GM21515 (cell line): ENCODE data around the gene FAXDC2.
"Not testable (repeated sequence)": the region's sequence is repeated elsewhere in the genome, so short reads cannot be mapped to it uniquely, and the experiment has no call there.

ENCODE experiments used
- ATAC-seq: cut with Tn5 transposase; IDR thresholded peaks from one replicate; pipeline ENCODE4 v1.9.1; 2021; ENCODE audit not compliant: unreplicated experiment

The FAXDC2 gene

DNA sequence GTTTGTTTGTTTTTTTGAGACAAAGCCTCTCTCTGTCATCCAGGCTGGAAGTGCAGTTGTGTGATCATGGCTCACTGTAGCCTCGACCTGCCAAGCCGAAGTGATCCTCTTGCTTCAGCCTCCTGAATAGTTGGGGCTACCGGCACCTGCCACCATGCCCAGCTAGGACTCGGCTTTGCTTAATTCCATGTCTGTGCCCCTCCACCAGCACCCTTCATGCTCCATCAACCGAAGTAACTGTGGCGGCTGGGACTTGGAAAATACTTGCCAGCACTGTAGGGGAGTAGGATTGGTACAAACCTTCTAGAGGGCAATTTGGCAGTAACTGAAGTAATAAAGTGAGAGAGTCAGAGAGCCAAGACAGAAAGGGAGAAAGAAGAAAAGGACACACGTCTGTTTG lies 19.0 kb downstream of the FAXDC2 start:
- ATAC-seq = no peak

DNA sequence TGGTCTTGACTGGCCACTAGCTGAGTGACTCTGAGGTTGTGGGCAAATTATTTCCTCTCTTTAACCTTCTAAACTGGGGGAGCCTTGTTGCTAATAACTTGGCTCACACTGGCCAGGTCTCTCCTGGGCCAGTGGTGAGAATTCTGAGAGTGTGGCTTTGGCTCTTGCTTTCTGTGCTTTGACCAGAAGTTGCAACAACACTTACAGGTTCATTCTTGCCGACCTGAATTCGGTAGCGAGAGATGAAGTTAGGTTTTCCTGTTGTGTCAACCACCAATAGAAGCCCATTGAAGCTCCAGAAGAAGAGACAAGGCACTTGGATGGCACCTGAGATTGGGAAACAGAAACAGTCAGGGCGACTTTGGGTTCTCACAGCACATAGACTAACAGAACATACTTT lies 19.8 kb downstream of the FAXDC2 start:
- no peak for ATAC-seq

DNA sequence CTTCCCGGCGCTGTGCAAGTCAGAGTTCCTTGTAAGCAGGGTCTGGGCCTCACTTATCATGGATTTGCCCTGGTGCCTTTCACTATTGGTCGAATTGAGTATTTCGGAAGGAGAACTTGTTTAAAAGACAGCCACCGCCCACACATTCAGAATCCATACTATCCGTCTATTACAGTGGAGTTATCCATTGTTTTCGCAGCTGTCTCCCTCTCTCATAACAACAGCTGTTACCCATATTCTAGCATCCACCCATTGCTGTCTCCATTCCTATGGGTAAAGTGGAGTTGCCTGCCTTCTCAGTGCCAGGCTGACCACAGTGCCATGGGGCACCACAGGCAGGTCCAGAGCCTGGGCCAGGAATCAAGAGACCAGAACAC lies 20.2 kb downstream of the FAXDC2 start:
- ATAC-seq = no peak

DNA sequence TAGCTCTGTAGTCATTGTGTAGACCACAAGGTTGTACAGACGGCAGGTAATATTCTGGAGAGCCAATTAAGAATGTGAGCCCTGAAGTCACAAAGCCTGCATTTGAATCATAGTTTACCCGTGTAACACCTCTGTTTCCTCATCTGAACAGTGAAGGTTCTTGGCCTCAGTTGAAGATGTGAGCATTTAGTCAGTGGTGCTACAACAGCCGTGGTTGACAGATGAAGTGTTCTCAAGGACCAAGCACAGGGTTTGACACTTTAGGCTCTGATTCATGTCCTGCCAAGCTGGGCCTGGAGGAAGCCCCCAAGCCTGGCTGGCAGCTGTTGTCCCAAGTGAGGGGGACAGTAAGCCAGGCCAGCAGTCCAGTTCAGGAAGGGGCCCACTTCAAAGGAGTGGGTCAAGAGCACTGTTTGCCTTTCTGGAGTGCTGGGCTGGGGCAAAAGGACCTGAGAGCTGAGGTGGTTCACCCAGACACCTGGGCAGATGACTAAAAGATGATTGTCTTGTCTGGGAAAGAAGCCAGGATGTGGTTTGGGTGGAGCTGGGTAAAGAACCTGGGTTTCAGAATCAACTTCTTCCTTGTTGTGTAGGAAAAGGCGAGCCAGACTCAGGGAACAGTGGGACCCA lies 20.7 kb downstream of the FAXDC2 start:
- ATAC-seq = no peak

DNA sequence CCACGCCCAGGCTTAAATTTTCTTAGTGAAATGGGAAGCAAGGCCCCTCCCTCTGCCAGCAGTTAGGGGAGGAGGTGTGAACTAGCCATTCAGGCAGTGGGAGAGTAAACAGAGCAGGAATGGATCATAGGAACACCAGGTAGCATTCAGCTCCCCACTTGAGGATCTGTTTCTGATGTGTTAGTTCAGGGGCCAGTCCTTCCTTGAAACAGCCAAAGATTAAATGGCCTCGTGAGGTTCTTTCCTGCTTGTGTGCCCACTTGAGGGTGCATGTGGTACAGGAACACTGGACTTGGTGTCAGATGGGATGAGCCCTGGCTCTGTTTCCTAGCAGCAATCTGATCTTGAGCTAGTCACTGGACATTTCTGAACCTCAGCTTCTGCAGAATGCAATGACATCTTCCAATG lies 21.2 kb downstream of the FAXDC2 start:
- ATAC-seq = no peak

DNA sequence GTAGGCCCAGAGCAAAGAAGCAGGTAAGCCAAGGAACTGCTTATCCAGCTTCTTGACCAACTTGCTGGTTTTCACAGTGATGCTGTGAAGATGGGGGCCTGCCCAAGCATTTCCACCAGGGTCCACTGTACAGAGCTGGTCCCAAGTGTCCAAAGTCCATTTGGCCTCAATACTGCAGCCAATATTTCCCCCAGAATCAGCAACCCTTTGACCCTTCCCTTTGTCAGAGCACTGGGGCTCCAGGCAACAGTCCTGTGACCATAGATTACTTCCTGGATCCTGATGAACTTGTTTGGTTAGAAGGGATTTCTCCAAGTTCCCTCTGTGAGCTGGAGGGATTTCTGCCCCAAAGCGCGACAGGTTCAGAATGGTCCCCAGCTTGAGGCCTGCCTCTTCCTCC lies 26.3 kb downstream of the FAXDC2 start:
- ATAC-seq = no peak

DNA sequence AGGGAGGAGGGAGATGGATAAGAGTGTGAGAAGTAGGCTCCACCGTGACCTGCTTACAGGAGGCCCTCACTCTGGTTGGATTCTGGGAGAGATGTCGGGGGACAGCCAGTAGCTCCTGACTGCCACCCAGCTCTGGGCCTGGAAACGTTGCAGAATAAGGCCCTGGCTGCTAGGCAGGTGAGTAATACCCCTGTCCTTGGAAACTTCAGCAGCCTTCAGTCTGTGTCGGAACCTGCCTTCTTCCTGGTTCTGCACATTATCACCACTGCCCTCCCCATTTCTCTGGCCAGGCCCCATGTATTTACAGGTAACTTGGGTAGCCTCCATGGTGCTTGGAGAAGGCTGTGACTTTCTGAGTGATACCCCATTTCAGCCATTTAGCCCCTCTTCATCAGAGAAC lies 26.8 kb downstream of the FAXDC2 start:
- no peak for ATAC-seq

DNA sequence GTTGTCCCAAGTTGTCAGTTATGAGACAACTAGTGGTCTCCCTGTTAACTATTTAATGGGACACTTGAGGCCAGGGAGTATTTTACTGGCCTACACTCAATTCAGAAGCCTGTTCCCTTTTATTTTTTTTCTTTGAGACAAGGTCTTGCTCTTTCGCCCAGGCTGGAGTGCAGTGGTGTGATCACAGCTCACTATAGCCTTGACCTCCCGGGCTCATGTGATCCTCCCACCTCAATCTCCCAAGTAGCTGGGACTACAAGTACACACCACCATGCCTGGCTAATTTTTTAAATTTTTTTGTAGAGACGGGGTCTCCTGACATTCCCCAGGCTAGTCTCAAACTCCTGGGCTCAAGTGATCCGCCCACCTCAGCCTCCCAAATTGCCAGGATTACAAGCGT lies 27.5 kb downstream of the FAXDC2 start:
- not testable (repeated sequence) for ATAC-seq

DNA sequence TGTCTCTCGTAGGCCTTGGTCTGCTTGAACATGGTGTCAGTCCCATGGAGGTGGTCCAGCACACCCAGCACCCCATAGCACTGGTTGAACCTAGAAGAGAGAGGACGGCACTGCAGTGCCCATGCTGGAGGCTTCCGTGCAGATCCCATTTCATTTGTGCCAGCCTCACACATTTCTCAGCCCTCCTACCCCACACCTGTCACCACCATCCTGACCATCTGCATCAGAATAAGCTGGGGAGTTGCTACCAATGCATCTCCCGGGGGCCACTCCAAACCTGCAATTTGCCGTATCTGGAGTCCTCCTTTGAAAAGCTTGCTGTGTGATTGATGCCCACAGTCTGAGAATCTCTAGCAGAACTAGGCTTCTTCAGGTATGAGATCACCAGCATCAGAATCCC lies 30.0 kb downstream of the FAXDC2 start:
- no peak for ATAC-seq

DNA sequence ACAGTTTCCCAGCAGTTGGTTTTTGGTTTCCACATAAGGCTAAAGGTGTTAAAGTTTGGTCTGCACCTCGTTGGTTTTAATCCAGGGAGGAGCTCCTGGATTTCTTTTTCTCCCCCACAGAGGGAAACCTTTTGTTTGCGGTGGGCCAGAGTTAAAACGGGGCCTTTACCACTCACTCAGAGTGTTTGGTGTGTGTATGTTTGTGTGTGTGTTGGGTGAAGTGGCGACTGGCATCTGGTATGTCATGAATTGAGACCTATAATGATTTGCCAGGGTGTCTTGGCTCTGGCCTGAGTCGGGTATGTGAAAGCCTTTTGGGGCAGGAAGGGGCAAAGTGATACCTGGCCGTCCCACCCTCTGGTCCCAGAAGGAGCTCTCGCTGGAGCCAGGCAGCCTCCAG lies 30.9 kb downstream of the FAXDC2 start:
- no peak for ATAC-seq

DNA sequence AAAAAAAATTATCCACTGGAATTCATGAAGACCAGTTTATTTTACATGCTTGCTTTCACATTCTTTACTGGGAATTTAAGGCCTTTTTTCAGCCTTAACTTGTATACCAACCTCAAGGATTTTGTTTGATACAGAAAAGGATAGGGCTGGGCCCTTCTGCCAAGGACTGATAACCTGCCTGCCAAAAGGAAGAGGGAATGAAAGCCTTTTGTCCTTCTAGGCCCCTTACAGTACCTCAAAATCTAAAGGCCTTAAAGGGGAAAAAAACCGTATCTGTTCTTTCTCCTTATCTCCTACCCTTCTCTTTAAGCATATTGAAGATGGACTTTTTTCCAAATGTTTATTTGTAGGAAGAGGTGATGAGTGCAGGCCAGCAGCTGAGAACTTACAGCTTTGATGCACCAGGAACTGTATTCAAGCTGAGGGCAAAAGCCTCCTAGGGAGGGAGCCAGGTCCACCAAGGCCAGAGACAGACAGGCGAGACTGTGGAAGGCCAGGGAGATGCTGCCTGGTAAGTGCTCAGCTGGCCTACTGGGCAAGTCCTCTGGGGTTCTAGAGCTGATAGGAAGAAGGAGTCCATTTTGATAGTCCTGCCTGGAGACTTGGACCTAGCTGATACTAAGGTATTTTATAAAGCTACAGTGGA lies 31.8 kb downstream of the FAXDC2 start:
- ATAC-seq = no peak

DNA sequence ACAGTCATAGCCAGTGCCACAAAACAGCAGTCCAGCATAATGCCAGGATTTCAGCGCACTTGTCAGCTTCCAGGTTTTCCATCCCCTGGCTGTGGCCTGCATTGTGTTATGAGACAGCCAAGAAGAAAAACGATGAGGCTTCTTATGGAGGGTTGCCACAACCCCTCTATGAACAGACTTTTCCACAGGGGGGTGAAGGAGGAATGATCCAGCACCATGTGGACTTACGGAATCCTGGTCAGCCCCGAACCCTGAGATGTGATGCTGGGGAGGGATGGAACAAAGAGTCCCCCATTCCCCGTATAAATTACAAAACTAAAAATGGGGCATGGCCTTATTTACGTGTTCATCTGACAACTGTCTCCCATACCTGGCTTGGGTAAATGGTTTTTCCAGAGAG lies 32.6 kb downstream of the FAXDC2 start:
- no peak for ATAC-seq

DNA sequence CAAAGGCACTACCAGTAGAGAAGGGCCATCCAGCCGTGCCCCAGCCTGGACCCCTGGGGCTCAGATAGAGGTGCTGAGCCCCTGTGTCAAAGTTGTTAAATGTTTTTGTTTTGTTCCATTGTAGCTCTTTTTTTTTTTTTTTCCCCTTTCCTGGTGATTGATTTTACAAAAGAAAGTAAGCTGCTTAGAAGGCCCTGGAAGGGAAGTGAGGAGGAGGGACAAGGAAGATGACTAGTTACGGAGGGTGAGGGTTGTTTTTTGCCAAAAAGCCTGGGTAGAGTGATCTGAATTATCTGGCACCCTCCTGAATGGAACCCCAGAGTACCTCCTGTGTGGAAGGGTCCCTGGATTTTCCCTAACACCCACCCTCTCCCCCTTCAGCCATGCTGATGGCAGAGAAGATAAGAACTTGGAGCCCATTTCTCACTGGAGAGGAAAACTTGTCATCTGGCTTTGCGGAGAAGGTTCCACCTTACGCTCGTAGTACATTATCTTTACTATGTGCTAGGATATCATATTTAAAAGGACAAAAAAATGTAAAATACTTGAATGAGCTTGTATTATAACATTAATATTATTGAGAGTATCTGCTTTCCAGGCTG lies 33.4 kb downstream of the FAXDC2 start:
- no peak for ATAC-seq

DNA sequence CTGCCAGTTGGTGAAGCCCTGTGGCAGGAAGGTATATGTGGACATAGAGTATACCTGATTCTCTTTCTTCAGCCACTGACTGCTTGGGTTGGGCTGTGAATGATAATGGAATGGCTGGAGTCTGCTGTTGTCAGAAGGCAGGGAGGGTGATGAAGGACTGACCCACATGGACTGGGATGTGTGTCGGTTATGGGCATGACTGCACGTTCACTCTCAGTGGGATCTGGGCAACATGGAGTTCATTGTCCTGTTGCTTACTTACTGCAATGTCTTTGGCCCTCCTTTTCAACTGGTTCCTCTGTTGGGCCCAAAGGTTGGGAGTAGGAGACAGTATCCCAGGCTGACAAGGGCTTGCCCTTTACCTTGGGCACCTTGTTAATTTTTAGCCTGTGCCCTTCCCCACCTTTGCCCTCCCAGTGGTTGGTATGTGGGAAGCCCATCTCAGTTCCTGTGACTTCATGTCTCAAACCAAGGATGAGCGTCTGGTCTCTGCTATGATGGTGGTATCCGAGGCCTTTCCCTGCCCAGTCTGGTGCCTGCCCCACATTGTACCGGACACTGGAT lies 34.6 kb downstream of the FAXDC2 start:
- ATAC-seq = no peak

DNA sequence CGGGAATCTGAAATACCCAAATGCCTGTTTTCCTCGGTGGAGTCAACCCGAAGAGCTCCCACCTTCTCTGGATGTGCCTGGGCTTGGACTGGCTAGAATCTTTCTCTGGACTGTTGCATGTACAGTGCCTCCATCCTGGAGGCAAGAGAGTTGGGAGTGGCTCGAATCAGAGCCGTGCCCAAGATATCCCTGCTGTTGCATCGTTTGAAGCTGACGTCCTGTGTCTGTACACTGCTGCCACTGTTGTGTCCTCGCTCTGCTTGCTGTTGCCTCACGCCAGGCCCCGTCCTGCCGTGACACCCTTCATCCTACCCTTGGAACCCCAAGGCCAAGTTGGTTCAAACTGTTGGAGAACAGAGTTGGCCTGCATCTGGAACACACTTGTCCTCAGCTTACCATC lies 35.4 kb downstream of the FAXDC2 start:
- no peak for ATAC-seq

DNA sequence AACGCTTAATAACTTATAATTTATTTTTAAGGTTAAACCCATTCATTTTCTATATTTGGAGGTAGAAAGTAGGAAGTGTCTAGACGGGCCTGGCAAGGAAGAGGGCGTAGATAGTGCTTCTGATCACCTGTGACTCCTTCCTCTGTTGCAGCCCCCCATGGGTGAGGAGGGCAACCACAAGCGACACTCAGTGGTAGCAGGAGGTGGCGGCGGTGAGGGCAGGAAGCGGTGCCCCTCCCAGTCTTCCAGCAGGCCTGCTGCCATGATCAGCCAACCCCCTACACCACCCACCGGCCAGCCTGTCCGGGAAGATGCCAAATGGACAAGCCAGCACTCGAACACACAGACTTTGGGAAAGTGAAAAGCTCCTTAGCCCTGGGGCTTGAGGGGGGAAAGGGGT lies 36.7 kb downstream of the FAXDC2 start:
- no peak for ATAC-seq

DNA sequence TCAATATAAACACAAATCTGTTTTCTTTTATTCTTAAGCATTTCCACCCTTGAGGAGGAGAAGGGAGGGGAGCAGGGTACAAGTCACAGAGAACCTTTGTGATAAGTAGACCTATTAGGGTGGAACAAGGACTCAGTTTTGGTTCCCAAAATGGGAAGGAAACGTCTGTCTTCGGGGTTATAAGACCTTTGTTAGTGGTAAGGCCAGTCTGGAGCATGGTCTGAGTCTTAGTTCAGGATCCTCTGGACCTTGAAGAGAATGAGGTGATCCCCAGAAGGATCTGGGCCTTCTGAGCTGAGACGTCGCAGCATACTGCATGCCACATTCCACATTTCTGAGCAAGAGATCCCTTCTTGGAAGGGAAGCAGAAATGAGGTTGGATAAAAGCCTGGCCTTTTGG lies 37.2 kb downstream of the FAXDC2 start:
- ATAC-seq = no peak

DNA sequence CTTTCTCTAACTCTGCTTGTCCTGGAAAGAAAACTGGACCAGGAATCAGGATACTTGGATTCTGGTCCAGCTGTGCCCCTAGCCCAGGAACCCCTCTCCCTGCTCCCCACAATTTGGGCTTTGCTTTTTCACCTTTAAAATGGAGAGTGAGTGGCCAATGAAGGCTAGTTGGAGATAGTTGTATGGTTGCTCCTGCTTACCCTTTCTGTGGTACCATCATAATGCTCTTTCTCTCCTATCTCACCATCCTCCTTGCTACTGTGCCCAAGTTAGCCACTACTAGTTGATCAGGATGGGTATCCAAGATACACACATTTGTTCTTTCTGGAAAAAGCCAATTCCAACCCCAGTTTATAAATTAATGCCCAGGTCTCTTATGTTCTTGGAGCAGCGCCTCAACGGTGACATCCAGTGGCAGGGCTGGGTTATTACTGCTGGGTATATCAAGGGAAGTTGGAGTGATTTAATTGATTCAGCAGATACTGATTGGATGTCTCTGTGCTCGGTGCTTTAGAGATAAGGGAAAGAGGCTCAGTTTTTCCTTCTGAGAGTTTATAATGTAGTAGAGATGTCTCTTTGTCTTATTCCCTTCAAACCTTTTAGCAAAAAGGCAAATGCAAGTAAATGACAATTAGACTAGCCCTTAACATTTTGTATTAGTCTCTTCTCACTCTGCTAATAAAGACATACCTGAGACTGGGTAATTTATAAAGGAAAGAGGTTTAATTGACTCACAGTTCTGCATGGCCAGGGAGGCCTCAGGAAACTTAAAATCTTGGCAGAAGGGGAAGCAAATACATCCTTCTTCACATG lies 38.5 kb downstream of the FAXDC2 start:
- no peak for ATAC-seq

DNA sequence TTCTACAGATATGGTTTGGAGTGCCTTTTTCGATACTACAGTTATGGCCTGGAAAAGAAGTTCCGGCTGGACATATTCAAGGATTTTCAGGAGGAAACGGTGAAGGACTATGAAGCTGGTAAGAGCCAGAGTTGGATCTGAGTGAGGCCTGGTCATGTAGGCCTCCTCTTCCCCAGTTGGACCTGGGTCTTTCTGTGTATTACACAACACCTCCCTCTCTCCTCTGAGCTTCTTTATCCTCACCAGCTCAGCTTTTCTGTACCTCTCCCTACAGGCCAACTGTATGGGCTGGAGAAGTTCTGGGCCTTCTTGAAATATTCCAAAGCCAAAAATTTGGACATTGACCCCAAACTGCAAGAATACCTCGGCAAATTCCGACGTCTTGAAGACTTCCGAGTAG lies 39.2 kb downstream of the FAXDC2 start:
- ATAC-seq = no peak

DNA sequence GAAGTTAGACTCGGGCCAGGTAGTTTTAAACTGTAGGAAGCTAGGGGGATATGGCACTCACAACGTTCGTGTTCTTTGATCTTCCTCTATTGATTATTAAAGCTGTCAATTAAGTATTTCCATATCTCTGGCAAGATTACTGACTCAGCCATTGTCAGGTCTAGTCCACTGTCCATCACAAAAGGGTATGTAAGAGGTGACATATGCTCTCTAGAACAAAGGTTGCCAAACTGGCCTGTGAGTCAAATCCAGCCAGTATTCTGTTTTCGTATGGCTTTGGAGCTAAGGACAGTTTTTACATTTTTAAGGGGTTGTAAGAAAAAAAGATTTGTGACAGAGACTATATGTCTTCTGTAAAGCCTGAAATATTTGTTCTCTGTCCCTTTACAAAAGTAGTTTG lies 44.2 kb downstream of the FAXDC2 start:
- ATAC-seq = no peak

DNA sequence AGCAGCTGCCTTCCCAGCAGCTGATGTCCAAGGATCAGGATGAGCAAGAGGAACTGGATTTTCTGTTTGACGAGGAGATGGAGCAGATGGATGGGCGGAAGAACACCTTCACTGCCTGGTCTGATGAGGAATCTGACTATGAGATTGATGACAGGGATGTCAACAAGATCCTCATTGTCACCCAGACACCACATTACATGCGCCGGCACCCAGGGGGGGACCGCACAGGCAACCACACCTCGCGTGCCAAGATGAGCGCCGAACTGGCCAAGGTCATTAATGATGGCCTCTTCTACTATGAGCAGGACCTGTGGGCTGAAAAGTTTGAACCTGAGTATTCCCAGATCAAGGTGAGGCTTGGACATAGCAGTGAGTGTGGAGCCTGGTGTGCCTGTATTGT lies 48.4 kb downstream of the FAXDC2 start:
- ATAC-seq = no peak

DNA sequence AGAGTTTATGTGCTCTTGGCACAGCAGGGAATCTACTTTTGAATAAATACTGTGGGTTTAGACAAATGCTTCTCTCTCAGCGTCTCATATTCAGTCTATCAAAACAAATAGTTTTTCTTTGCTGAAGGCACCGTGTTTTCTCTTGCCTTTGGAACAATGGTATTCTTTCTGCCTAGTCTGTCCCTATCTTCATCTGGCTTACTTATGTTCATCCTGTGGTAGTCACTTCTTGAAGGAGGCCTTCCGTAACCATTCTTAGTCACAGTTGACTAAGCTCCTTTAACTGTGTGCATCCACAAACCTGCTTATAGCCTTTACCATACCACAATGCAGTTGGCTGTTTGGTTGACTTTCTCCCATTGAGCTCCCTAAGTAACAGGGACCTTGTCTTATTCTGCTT lies 49.3 kb downstream of the FAXDC2 start:
- no peak for ATAC-seq
